A673 (cell line): Measurements from ENCODE around the gene NUP93.

Source experiments
- EZH2 ChIP-seq: fragments of 200-600 bp; sonication (generic); IDR thresholded peaks from 2 replicates; pipeline ENCODE4 v1.6.1; 2017; ENCODE audit warnings: borderline replicate concordance, low read depth, mild to moderate bottlenecking, mixed read lengths, antibody characterized with exemption, low read length; ENCODE audit not compliant: poor library complexity, severe bottlenecking
- TF ChIP-seq, protein P1 (sequence below): fragments of 300-800, 200-600 bp; sonication (generic); conservative IDR thresholded peaks from 2 replicates; pipeline ENCODE4 v1.5.1; 2017; ENCODE audit warnings: low read depth, mild to moderate bottlenecking, antibody characterized with exemption, low read length, moderate library complexity, mixed read lengths

DNA sequence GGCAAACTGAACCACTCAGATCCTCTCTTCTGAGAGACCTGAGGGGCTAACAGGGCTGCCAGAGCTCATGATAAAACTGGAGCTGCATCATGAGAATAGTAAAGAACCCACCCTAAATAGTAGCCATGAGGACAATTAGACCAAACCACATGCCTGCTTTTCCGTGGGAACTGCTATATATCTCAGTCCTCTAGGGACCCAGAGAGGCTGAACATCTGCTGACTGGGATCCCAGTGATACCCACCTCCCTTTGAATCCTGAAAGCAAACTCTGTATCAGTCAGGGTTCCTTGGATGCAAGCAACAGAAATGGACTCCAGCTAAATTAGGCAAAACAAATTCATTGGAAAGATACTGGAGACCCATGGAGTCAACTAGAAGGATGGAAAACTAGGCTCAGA lies 41.2 kb upstream of the NUP93 start:
- TF ChIP-seq, protein P1, sequence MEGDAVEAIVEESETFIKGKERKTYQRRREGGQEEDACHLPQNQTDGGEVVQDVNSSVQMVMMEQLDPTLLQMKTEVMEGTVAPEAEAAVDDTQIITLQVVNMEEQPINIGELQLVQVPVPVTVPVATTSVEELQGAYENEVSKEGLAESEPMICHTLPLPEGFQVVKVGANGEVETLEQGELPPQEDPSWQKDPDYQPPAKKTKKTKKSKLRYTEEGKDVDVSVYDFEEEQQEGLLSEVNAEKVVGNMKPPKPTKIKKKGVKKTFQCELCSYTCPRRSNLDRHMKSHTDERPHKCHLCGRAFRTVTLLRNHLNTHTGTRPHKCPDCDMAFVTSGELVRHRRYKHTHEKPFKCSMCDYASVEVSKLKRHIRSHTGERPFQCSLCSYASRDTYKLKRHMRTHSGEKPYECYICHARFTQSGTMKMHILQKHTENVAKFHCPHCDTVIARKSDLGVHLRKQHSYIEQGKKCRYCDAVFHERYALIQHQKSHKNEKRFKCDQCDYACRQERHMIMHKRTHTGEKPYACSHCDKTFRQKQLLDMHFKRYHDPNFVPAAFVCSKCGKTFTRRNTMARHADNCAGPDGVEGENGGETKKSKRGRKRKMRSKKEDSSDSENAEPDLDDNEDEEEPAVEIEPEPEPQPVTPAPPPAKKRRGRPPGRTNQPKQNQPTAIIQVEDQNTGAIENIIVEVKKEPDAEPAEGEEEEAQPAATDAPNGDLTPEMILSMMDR: no peak
- TF ChIP-seq EZH2: no peak
